Loucy (cell line): Measurements from ENCODE around the gene FREM3.
"Not testable (repeated sequence)": the region's sequence is repeated elsewhere in the genome, so short reads cannot be mapped to it uniquely, and the experiment has no call there.

Experiments used
- H2AFZ ChIP-seq: fragments of 200-600 bp; sonication (generic); 2 replicates; pipeline ENCODE4 v1.6.0; 2016; ENCODE audit warnings: antibody characterized with exemption, mild to moderate bottlenecking, low read length, moderate library complexity
- H3F3A ChIP-seq: fragments of 200-600 bp; 2 replicates; pipeline ENCODE4 v1.6.0; 2016; ENCODE audit warnings: antibody characterized with exemption, low read depth, mild to moderate bottlenecking
- H3K27me3 ChIP-seq: fragments of 200-600 bp; sonication (generic); 2 replicates; pipeline ENCODE4 v1.6.1; 2014; ENCODE audit warnings: low read length, mild to moderate bottlenecking; ENCODE audit not compliant: insufficient read depth, poor library complexity, severe bottlenecking
- H3K36me3 ChIP-seq: fragments of 200-600 bp; sonication (generic); 2 replicates; pipeline ENCODE4 v1.6.1; 2016; ENCODE audit warnings: low read length; ENCODE audit not compliant: insufficient read depth
- H3K4me1 ChIP-seq: fragments of 200-600 bp; sonication (generic); 2 replicates; pipeline ENCODE4 v1.5.1; 2014; ENCODE audit warnings: low read length, mild to moderate bottlenecking; ENCODE audit not compliant: insufficient read depth, poor library complexity, severe bottlenecking
- H3K4me2 ChIP-seq: fragments of 200-600 bp; sonication (generic); 2 replicates; pipeline ENCODE4 v1.6.0; 2014; ENCODE audit warnings: antibody characterized with exemption, low read length, low read depth, mild to moderate bottlenecking; ENCODE audit not compliant: poor library complexity, severe bottlenecking
- H3K4me3 ChIP-seq: fragments of 200-600 bp; sonication (generic); 2 replicates; pipeline ENCODE4 v1.5.1; 2014; ENCODE audit warnings: low read length, mild to moderate bottlenecking, mixed read lengths; ENCODE audit not compliant: poor library complexity, severe bottlenecking
- H3K79me2 ChIP-seq: fragments of 200-600 bp; sonication (generic); 2 replicates; pipeline ENCODE4 v1.6.1; 2014; ENCODE audit warnings: low read length; ENCODE audit not compliant: insufficient read depth
- H3K9ac ChIP-seq: fragments of 200-600 bp; sonication (generic); 2 replicates; pipeline ENCODE4 v1.6.0; 2014; ENCODE audit warnings: mild to moderate bottlenecking, low read depth, low read length, moderate library complexity; ENCODE audit not compliant: poor library complexity, severe bottlenecking
- H3K9me2 ChIP-seq: fragments of 200-600 bp; sonication (generic); replicated peaks from 2 replicates; pipeline ENCODE4 v1.6.1; 2016; ENCODE audit warnings: low read depth, low read length, mixed read lengths
- H3K9me3 ChIP-seq: fragments of 200-600 bp; sonication (generic); 2 replicates; pipeline ENCODE4 v1.6.1; 2014; ENCODE audit warnings: mild to moderate bottlenecking, antibody characterized with exemption, low read length, low read depth; ENCODE audit not compliant: insufficient read depth
- H4K20me1 ChIP-seq: fragments of 200-600 bp; sonication (generic); 2 replicates; pipeline ENCODE4 v1.6.0; 2014; ENCODE audit warnings: antibody characterized with exemption, low read length, mild to moderate bottlenecking; ENCODE audit not compliant: insufficient read depth, poor library complexity, severe bottlenecking
- EZH2phosphoT487 ChIP-seq: fragments of 200-600 bp; IDR thresholded peaks from 2 replicates; pipeline ENCODE4 v1.6.1; 2018; ENCODE audit warnings: antibody characterized with exemption, mild to moderate bottlenecking, moderate library complexity, borderline replicate concordance
- TF ChIP-seq, protein P1 (sequence below): fragments of 200-600 bp; sonication (generic); conservative IDR thresholded peaks from 2 replicates; pipeline ENCODE4 v1.5.1; 2014; ENCODE audit warnings: mild to moderate bottlenecking, antibody characterized with exemption, low read length

FREM3 gene

DNA sequence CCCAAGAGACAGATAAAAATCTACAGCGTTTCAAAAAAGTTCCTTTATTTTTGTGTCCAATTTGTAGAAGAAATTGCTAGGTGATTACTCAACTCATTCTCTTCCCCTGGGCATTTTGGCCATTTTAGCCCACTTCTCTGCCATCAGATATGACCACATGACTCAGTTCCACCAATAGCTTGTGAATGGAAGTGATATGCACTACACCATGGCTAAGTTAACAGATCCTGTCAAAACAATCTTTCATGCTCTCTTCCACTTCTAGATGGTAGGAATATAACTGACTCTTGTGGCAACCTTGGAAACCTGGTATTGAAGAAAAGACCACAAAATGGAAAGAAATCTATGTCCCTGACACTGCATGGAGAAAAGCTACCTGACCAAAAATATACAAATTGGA is 26.2 kb upstream of the FREM3 start:
- Histone ChIP-seq H2AFZ (no peak overlapping the region), H3K27me3 (no peaks in the 10 kb centered on the region), H3K4me3 (no peak overlapping the region), H3K36me3 (no peaks in the 10 kb centered on the region), H3K9me2 (no peaks in the 10 kb centered on the region), H3K9me3 (no peaks in the 10 kb centered on the region), H3K79me2 (no peaks in the 10 kb centered on the region), H3K4me2 (no peak overlapping the region), H3F3A (no peaks in the 10 kb centered on the region), H3K4me1 (no peaks in the 10 kb centered on the region), H3K9ac (no peak overlapping the region), H4K20me1 (no peaks in the 10 kb centered on the region)
- TF ChIP-seq, protein P1, sequence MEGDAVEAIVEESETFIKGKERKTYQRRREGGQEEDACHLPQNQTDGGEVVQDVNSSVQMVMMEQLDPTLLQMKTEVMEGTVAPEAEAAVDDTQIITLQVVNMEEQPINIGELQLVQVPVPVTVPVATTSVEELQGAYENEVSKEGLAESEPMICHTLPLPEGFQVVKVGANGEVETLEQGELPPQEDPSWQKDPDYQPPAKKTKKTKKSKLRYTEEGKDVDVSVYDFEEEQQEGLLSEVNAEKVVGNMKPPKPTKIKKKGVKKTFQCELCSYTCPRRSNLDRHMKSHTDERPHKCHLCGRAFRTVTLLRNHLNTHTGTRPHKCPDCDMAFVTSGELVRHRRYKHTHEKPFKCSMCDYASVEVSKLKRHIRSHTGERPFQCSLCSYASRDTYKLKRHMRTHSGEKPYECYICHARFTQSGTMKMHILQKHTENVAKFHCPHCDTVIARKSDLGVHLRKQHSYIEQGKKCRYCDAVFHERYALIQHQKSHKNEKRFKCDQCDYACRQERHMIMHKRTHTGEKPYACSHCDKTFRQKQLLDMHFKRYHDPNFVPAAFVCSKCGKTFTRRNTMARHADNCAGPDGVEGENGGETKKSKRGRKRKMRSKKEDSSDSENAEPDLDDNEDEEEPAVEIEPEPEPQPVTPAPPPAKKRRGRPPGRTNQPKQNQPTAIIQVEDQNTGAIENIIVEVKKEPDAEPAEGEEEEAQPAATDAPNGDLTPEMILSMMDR: no peak
- no peak for TF ChIP-seq EZH2phosphoT487

DNA sequence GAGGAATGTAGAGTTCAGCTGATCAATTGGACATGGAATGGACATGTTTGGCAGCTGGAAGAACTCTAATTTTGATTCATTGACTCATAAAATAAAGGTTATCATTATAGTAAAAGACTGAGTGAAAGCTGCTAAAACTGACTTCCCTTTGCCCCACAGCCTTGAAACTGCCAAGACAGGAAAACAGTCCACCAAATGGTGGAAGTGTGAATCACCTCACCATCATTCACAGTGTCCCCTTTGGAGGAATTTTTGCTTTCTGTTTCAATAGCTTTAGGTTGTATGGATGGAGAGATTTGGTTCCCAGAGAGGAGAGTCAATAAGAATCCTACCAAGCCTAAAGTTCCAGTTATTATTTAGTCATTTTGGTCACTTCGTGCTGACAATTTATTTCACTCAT is 20.8 kb upstream of the FREM3 start:
- H3K27me3 ChIP-seq: no peaks in the 10 kb centered on the region
- no peak overlapping the region for H3K9ac ChIP-seq
- H3K4me2 ChIP-seq: no peak overlapping the region
- no peaks in the 10 kb centered on the region for H3K36me3 ChIP-seq
- no peaks in the 10 kb centered on the region for H3K9me3 ChIP-seq
- TF ChIP-seq, protein P1: no peak
- no peak for TF ChIP-seq EZH2phosphoT487
- H3K4me3 ChIP-seq: no peak overlapping the region
- no peaks in the 10 kb centered on the region for H3K9me2 ChIP-seq
- no peaks in the 10 kb centered on the region for H4K20me1 ChIP-seq
- H3F3A ChIP-seq: no peaks in the 10 kb centered on the region
- H2AFZ ChIP-seq: no peak overlapping the region
- no peaks in the 10 kb centered on the region for H3K79me2 ChIP-seq
- H3K4me1 ChIP-seq: peaks cover 5% of the 10 kb centered on the region

DNA sequence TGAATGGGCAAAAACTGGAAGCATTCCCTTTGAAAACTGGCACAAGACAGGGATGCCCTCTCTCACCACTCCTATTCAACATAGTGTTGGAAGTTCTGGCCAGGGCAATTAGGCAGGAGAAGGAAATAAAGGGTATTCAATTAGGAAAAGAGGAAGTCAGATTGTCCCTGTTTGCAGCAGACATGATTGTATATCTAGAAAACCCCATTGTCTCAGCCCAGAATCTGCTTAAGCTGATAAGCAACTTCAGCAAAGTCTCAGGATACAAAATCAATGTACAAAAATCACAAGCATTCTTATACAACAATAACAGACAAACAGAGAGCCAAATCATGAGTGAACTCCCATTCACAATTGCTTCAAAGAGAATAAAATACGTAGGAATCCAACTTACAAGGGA is 18.3 kb upstream of the FREM3 start:
- not testable (repeated sequence) for H3K9ac ChIP-seq, H3K27me3 ChIP-seq, H3K4me2 ChIP-seq, H3K4me3 ChIP-seq, H3K4me1 ChIP-seq, H3K9me2 ChIP-seq, H3F3A ChIP-seq, H2AFZ ChIP-seq, H3K79me2 ChIP-seq, H3K9me3 ChIP-seq, H3K36me3 ChIP-seq, H4K20me1 ChIP-seq

DNA sequence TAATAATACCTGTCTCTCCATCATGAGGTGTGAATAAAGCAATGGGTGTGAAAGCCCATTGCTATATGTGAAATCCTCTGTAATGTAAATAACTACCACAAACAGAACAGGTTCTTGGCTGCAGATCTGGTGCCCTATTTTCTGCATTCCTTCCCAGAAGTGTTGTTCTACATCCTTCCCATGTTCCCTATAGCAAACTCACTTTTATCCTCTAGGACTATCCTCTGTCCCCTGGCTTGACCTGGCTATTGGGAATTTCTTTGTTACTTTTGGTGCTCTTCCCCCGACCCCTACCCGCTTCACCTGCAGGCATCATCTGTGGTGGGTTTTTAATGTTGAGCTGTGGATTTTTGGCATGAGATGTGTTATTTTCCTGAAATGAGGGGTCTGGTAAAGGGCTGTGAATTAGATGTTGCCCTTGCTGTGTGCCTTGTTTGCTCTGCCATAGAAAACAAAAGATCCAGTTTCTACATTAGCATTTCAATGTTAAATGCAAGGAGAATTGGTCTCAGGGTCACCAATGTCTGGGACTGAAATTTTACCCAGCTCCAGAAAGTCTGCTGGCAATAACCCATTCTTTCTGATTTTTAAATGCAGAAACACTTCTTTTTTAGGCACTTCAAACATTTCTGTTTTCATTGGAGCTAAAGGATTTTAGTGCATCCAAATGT is 13.6 kb upstream of the FREM3 start:
- no peaks in the 10 kb centered on the region for H3K36me3 ChIP-seq
- H3F3A ChIP-seq: no peaks in the 10 kb centered on the region
- H3K4me1 ChIP-seq: no peaks in the 10 kb centered on the region
- no peak for TF ChIP-seq EZH2phosphoT487
- TF ChIP-seq, protein P1: no peak
- no peaks in the 10 kb centered on the region for H3K9me3 ChIP-seq
- no peak overlapping the region for H3K4me3 ChIP-seq
- H3K9me2 ChIP-seq: no peaks in the 10 kb centered on the region
- H4K20me1 ChIP-seq: no peaks in the 10 kb centered on the region
- H3K27me3 ChIP-seq: no peaks in the 10 kb centered on the region
- no peak overlapping the region for H2AFZ ChIP-seq
- H3K4me2 ChIP-seq: no peak overlapping the region
- no peak overlapping the region for H3K9ac ChIP-seq
- no peaks in the 10 kb centered on the region for H3K79me2 ChIP-seq
